GM19395 (cell line): ENCODE measurements around the gene NELFE.
"Not testable (repeated sequence)": the region's sequence is repeated elsewhere in the genome, so short reads cannot be mapped to it uniquely, and the experiment has no call there.

Experiments
- ATAC-seq: cut with Tn5 transposase; IDR thresholded peaks from one replicate; pipeline ENCODE4 v1.9.1; 2021; ENCODE audit warnings: mild to moderate bottlenecking, moderate library complexity; ENCODE audit not compliant: unreplicated experiment

NELFE gene, protein sequence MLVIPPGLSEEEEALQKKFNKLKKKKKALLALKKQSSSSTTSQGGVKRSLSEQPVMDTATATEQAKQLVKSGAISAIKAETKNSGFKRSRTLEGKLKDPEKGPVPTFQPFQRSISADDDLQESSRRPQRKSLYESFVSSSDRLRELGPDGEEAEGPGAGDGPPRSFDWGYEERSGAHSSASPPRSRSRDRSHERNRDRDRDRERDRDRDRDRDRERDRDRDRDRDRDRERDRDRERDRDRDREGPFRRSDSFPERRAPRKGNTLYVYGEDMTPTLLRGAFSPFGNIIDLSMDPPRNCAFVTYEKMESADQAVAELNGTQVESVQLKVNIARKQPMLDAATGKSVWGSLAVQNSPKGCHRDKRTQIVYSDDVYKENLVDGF

GRCh38 chr6:31958741-31959739 is at the start of gene NELFE, which contains the start of gene SKIC2:
Gene NELFE, minus strand, starts transcription at chr6:31958971. Its CDS starts 525 bp downstream, at chr6:31958446.
Gene SKIC2, plus strand, starts transcription at chr6:31959175. Its CDS starts 18 bp downstream, at chr6:31959193.
- ATAC-seq, result peak; percentile 90

DNA sequence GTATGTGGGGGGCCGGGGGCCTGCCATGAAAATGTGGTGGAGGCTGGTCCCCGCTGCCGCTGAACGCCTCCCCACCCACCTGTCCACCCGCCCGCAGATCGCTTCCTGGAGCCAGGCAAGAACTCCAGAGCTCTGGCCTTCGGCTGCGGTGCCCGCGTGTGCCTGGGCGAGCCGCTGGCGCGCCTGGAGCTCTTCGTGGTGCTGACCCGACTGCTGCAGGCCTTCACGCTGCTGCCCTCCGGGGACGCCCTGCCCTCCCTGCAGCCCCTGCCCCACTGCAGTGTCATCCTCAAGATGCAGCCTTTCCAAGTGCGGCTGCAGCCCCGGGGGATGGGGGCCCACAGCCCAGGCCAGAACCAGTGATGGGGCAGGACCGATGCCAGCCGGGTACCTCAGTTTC is 49.3 kb upstream of the NELFE start:
- ATAC-seq, result not testable (repeated sequence)

GRCh38 chr6:32007086-32007485 is 48.3 kb upstream of the NELFE start:
- not testable (repeated sequence) for ATAC-seq

DNA sequence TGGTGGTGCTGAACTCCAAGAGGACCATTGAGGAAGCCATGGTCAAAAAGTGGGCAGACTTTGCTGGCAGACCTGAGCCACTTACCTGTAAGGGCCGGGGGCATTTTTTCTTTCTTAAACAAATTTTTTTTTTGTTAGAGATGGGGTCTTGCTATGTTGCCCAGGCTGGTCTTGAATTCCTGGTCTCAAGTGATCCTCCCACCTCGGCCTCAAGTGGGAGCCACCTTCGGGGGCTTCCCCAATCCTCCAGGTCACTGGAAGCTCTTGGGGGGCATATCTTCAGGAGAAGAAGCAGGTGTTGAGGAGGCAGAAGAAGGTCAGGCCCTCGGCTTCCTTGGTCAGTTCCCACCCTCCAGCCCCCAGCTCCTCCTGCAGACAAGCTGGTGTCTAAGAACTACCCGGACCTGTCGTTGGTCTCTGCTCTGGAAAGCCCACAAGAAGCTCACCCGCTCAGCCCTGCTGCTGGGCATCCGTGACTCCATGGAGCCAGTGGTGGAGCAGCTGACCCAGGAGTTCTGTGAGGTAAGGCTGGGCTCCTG is 47.3 kb upstream of the NELFE start:
- ATAC-seq, result not testable (repeated sequence)

DNA sequence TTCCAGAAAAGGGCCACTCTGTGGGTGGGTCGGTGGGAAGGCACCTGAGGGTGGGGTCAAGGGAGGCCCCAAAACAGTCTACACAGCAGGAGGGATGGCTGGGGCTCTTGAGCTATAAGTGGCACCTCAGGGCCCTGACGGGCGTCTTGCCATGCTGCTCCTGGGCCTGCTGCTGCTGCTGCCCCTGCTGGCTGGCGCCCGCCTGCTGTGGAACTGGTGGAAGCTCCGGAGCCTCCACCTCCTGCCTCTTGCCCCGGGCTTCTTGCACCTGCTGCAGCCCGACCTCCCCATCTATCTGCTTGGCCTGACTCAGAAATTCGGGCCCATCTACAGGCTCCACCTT is 46.7 kb upstream of the NELFE start:
- not testable (repeated sequence) for ATAC-seq

- ATAC-seq, result not testable (repeated sequence)
These were observed 46.2 kb upstream of the NELFE start for GRCh38 chr6:32004864-32005537.

DNA sequence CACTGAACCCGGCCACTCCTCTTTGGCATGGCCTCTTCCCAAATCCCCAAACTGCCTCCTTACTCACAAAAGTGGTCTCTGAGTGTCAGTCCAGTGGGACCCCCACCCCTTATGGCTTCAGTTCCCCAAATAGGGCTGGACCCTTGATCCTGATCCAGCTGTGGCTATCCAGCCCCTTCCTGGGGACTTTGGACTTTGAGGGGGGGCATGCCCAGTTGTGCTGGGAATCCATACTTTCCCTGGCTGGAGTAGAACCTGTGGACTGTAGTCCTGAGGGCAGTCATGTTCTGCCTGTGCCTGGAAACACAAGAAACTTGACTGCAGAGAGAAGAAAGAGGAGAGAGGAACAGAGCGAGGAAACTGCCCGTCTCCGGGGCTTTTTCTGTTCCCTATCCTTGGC is 45.6 kb upstream of the NELFE start:
- not testable (repeated sequence) for ATAC-seq

DNA sequence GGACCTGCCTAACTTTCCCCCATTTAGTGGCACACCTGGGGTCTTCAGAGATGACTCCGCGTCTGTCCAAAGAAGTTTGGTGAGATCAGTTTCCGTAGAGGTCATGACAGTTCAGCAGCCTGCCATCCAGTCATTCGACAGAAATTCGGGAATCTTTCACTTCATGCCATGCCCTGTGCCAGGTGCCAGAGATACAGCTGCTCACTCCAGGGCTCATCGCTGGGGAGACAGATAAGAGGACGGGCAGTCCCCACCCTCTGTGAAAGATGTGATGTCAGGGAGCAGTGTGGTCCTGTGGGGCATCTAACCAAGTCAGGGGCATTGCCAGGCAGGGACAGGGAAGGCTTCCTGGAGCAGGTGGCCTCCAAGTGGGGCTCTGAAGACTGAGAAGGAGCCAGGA is 44.5 kb upstream of the NELFE start:
- not testable (repeated sequence) for ATAC-seq

- ATAC-seq, result not testable (repeated sequence)
These were observed 43.9 kb upstream of the NELFE start for GRCh38 chr6:32002546-32003268.

DNA sequence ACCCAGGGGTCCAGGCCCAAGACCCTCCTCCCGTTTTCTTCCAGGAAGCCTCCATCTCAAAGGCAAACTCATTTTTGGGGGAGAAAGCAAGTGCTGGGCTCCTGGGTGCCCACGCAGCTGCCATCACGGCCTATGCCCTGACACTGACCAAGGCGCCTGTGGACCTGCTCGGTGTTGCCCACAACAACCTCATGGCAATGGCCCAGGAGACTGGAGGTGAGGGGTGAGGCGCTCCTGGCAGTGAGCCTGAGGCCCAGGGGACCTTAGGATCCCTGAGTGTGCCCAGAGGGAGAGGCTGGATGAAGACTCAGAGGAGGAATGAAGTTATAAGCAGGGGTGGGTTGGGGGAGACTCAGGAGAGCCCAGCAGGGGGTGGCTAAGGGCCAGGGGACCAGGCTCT is 37.6 kb upstream of the NELFE start:
- not testable (repeated sequence) for ATAC-seq

DNA sequence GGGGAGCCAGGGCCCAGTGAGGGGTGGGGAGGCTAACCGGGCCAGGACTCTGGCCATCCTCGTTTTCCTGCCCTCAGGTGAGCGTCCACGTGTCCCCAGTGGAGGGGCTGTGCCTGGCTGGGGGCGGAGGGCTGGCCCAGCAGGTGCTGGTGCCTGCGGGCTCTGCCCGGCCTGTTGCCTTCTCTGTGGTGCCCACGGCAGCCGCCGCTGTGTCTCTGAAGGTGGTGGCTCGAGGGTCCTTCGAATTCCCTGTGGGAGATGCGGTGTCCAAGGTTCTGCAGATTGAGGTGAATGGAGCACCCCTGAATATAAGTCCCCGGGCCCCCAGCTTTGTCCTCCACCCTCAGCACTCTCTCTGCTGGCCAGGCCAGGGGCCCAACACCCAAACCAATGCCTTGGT is 35.6 kb upstream of the NELFE start:
- ATAC-seq, result not testable (repeated sequence)

GRCh38 chr6:31989363-31989762 is 30.6 kb upstream of the NELFE start:
- ATAC-seq, result not testable (repeated sequence)

- not testable (repeated sequence) for ATAC-seq
These were observed 23.0 kb upstream of the NELFE start, which contains the start of gene C4A for GRCh38 chr6:31981744-31982143. Gene C4A, plus strand, starts transcription at chr6:31982057. Its CDS starts 51 bp downstream, at chr6:31982108.

GRCh38 chr6:31980998-31981397 is 22.2 kb upstream of the NELFE start:
- not testable (repeated sequence) for ATAC-seq

DNA sequence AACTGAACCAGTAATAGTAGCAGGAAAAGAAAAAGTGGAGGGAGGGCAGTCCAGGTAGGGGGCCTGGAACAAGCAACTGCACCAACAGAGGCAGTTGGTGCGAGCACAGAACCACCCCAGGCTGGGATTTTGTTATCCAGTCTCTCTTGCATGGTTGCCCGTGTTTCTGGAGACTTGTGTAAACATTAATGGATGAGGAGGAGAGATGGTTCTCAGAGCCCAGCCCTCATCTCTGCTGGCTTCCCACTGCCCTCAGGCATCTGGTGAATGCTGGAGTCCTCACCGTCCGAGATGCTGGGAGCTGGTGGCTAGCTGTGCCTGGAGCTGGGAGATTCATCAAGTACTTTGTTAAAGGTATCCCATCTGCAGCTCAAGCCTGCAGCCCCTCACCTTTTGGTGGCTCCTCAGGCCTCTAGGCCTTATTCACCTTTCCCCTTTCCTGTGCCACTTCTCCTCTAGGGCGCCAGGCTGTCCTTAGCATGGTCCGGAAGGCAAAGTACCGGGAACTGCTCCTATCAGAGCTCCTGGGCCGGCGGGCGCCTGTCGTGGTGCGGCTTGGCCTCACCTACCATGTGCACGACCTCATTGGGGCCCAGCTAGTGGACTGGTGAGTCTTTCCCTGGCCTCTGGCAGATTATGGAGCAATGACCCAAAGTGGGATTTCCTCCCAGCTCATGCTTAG is 21.6 kb upstream of the NELFE start:
- ATAC-seq, result not testable (repeated sequence)

- no peak for ATAC-seq
These were observed 20.6 kb upstream of the NELFE start for GRCh38 chr6:31979238-31979898.

GRCh38 chr6:31978831-31979230 is 20.1 kb upstream of the NELFE start:
- ATAC-seq, result no peak

DNA sequence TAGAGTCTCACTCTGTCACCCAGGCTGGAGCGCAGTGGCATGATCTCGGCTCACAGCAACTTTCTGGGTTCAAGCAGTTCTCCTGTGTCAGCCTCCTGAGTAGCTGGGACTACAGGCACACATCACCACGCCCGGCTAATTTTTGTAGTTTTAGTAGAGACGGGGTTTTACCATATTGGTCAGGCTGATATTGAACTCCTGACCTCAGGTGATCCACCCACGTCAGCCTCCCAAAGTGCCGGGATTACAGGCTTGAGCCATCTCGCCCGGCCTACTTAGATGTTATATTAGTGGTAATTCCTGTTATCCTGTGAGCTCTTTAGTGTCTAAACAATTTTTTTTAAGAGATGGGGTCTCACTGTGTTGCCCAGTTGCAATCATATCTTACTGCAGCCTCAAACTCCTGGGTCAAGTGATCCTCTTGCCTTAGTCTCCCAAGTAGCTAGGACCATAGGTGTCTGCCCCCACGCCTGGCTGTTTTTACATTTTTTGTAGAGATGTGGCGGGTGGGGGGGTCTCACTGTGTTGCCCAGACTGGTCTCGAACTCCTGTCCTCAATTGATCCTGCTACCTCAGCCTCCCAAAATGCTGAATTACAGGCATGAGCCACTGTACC is 19.2 kb upstream of the NELFE start:
- no peak for ATAC-seq
